Left kidney (tissue), 2 donors: ENCODE measurements around the gene NFKB1. TPM values are rescaled to one million over a fixed set of nuclear protein-coding genes. Genes with fewer than 3 reads are reported as not detected.
A peak's percentile ranks its signal among the peaks of the same experiment; 100 is the strongest.

ENCODE experiments used
- DNase-seq: peaks from one replicate; pipeline ENCODE4 v3.0.0-alpha.2; 2013
- polyA plus RNA-seq: library from polyadenylated mRNA; unstranded; fragments of 120-200 nt; gene quantifications from one replicate; pipeline ENCODE4 v1.2.1, GENCODE V29; 2013; ENCODE audit not compliant: insufficient read length

Gene NFKB1
- polyA plus RNA-seq, 1 donor, result 25.4 TPM

DNA sequence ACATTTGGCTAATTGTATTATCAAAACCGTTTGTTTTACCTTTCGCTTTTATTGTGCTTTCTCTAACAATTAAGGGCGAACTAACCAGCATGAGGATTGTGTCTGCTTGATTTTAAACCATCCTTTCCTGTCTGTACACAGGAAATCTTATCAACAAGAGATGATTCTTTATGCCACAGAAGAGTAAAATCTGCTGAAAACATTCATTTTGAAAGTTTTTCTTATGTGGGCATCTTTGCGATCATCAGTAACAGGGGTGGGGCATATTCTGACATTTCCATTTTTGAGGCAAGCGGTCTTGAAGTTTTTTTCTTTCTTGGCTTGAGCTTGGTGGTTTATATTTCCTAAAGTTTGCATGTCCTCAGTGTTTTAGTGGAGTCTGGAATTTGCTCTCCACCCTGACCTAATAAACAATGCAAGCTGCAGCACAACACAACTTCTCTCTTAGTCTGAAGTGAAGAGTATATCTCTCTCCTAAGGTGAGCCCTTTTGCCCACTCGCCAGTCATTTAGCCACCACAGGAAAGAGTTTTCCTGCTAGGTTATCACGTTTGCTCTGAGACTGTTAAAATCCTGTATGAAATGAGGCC, 26.6 kb downstream of the NFKB1 start:
- DNase-seq, result no peak

DNA sequence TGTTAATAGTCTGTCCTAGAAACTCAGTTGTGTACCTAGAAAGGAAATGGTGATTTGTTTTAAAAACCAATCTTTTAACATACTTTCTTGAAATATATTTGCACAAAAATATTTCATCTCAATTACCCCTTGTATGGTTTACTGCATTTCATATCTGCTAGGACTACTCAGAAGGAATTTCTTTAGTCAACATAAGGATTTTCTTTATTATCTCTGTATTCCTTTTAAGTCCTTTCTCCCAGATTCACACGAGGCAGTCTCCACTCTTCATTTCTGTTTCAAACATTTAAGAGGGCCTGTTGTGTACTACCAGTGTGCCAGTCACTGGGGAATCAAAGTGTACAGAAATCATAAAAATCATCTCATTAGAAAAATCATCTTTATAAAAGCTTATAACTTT, 28.8 kb downstream of the NFKB1 start:
- no peak for DNase-seq

DNA sequence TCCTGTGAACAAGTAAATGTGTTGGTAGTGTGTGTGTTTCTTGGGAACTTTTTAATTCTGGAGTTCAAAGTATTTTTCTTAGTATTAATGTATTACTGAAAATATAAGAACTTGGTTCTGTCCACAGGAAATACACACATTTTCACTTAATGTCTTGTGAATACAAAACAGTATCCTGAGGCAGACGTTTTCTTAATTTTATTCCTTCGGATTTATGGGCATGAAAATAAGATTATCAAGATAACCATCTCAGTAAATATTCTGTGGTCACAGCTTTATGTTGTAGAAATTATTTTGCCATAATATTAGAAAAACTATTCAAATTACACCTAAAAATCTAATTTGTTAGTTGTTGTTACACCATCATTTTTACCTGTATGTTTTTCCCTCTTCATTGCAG, 29.8 kb downstream of the NFKB1 start:
- DNase-seq, result no peak

DNA sequence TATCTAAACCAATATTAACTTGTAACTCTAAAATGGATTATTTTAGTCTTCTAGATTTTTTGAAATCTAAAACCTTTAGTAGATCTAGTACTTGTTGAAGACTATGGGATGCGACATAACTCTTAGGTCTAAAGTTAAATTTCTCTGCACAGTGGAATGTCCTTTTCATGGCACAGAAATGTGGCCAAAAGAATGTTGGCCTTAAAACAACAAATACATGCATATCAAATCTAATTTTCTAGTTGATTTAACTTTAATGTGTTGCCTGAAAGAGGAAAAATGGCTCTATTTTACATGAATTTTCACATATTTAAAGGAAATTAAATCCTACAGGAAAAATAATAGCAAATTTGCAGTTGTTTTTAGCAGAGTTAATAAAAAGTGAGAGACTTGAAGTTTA, 30.3 kb downstream of the NFKB1 start:
- no peak for DNase-seq

DNA sequence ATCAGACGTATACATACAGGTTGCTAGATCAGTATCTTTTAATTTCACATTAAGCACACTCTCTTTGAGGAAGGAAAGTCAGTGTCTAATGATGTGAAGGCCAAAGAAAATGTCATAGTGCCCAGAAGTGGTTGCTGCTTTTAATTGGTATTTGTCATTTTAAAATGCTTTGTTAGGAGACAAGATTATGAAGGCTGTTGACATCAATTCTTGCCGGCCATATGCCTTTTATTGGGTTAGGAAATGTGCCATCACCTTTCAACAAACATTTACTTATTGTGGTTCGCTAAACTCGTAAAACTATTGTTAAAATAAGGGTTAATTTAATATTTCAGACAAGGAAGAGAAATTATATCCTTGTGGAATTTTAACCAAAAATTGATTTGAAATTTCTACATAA, 32.2 kb downstream of the NFKB1 start:
- DNase-seq, result no peak

DNA sequence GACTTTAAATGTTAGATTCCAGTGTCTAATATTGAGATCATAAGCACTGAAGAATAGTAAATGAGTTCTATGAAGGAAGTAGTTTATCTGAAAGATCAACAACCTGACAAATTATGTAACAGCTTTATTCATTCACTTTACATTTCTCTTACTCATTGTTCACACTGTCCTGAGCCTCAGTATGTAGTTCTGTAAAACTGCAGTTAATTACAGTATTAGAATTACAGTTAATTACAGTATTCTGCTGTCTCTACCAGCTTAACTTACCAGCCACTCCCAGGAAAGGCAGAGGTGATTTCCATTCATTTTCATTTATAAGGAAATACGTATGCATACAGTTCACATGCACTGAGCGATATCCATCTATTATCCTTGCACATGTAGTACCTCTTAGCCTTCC, 32.7 kb downstream of the NFKB1 start:
- DNase-seq, result no peak

DNA sequence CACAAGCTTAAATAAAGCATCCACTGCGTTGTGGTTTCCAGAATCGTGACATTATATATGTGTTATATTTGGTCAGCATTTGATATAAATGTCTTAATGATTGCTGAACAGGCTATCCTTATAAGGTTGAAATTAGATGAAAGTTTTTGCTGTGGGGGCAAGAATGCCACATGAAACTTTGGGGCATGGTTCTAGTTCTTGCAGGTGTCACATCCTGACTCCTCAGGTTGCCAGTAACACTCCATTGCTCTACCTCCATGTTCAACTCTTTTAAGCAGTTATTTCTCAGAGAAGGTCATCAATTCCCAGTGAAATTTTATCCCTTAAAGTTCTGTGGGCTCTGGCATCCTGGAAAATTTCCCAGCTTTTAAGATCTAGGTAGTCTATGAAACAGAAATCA, 33.7 kb downstream of the NFKB1 start:
- no peak for DNase-seq

DNA sequence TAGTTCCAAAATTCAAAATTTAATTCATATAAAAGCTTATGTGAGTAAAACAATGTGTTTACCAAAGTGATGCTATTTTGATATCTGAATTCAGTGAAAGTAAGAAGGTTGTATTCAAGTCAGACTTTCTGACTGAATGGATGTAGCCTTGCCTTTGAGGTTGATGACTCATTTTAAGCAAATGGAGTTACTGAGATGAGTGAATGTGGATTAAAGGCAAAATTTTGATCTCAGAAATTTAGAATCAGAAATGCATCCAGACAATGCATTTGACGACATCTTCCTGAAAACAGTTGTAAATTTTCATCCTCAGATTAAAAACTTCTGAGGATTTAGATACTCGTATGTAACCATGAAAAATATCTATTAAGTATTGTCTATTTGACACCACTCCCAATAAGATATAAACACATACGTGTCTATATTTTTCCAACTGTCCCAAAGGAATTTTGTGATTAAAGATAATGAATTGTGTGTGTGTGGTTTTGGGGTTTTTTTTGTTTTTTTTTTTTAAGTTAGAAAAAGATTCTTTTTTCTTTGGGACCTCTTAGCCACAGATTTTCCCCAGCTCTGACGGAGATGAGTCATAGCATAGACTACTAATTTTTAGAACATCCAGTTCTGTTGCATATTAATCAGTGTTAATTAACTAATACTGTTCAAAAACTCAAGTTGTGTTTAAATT, 34.4 kb downstream of the NFKB1 start:
- DNase-seq, result no peak

DNA sequence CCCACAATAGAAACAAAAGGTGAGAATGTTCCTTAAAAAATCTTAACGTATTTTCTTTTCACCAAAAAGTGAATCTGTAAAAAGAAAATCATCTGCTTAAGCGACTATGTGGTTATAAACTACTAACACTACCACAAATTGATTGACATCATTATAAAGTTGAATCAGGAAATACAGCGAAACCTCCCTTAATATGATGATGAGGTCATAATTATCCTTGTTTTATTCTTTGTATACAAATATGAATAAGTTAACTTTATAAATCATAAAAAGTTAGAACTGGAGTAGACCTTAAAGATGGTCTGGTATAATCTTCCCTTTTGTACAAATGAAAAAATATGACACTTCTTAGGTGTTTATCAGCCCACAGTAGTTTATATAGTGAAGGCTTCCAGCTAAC, 35.6 kb downstream of the NFKB1 start:
- DNase-seq, result no peak

DNA sequence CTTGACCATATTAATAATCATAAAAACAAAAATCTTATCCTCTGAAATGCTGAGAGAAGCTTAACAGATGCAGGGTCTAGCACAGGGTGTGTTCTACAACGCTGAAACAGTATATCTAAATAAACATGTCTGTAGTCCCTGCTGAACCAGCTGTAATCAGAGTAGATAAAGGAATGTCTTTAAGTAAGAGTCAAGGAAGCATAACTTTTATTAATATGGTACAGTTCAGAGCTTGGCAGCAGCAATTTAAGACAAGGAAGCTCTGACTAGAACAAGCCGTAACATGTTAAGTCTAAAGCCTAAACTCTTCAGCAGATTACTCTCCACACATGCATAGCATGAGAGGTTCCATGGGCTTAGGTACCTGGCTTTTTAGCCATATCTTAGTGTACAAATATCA, 36.1 kb downstream of the NFKB1 start:
- no peak for DNase-seq

DNA sequence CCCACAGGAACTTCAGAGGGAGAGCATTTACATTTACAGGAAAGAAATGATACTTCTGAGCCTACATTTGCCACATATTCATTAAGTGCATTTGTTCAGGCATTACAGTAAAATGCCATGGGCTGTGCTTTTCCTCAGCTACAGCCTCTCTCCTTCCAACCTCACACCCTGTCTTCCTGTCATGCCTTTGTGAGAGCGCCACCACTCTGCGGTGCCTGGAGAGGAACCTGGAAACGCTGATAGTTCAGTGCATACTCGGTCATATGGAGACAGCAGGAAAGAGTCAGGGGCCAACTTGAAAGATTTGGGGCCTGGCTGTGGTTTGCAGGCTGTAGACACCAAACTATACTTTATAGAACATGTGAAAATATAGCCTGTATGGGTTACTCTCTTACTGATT, 40.5 kb downstream of the NFKB1 start:
- no peak for DNase-seq

DNA sequence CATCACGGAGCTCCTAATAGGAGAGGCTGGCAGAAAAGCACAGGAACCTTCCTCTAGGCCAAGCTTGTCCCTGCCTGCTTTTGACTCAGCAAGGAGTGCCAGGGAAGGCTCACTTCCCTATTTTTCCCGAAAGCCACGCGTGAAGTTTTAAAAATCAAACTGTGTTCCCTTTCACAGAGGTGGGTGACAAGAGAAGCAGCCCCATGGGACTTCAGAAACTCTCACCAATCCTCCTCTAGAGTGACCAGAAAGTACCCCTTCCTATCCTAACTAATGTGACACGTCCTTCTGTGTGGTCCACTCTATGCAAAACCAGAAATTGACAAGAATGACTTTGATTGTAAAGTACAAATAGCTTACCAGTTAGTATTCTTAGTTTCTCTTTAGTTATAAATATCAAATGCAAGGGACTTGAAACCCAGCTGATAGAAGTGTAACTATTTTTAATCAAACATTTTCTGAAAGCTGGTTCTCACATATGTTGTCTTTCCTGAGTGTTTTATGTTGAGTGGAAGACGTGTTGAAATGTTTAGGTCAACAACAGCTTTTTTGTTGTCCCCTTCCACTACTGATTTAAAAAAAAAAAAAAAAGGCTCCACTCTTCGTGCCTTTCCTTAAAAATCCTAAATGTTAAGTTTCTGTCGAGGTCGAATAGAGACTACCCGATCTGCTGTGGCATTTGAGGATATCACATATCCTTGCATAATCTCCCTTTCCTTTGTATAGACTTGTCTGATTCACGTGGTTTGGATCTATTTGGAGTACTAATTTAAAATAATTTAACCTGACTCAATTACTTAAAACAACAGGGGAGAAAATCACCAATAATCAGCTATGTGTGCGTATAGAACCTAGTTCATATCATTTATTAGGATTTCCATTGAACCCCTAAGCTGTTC, 42.1 kb downstream of the NFKB1 start:
- no peak for DNase-seq

DNA sequence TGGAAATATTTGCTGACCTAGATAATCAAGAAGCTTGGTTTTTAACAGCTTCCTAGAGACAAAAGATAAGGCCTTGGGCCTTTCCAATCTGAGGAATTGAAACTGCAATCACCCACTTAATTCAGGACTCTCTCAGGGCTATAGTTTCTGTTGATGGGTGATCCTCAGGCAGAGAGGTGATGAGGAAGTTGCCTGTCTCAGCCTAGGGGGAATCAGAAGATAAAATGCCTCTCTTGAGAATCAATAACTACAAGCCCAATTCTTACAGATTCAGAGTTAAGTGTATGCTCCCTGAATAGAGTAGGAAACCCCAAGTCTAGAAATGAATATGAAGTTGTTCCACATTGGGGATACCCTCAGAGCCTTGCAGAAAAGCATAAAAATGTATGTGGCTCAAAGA, 45.5 kb downstream of the NFKB1 start:
- DNase-seq, result no peak

DNA sequence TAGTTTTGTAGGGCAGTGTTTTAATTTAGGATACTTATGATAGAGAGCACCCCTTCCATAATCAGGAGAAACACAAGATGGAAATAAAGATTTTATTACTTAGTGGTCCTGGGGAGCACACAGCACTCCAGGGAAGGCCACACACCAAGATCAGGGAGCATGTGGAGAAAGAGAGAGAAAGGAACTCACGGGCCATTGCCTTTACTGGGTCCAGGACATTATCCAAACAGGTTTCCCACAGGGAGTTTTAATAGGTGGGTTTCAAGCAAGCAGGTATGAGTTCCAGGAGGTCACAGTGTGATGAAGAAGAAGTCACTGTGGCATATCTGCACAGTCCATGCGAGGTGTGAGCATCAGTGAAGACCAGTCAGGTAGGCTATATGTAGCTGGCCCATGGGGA, 46.8 kb downstream of the NFKB1 start:
- DNase-seq, result no peak

DNA sequence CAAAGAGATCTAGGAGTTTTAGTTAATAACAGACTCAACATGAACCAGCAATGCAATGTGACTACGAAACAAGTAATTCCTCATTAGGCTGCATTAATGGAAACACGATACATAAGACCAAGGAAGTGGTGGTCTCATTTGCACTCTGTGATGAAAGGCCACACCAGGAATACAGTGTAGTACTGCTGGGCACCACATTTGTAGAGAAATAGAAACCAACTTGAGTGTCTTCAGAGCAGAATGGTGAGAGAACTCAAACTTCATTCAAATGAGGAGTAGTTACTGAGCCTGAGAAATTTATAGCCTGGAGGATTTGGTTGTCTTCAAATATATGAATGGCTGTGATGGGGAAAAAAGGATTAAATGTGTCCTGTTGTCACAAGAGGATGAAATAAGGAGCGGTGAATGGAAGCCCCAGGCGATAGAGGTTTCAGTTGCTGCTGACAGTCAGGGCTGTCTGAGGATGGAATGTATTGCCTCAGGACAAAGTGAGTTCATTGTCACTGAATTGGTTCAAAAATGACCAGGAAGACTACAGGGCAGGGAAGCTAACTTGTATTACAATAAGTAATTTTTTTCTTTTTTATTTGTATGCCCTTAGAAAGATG, 50.9 kb downstream of the NFKB1 start:
- DNase-seq, result no peak

DNA sequence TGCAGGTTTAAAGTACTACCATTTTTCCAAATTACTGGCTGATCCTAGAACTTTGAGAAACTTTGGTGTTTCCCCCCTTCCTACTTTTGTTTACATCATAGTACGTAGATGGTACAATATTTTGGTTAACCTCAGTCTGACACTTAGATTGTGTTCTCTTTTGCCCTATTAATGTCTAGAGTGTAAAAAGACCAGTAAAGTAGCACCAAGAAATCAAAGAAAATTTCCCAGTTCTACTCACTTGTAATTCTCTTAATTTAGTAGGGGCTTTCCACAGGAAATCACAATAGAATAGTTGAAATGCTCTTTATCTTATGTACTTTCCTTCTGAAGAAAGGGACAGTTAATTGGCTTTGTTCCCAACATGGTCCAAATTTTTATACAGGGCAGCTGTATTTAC, 51.6 kb downstream of the NFKB1 start:
- DNase-seq, result peak; percentile 6

DNA sequence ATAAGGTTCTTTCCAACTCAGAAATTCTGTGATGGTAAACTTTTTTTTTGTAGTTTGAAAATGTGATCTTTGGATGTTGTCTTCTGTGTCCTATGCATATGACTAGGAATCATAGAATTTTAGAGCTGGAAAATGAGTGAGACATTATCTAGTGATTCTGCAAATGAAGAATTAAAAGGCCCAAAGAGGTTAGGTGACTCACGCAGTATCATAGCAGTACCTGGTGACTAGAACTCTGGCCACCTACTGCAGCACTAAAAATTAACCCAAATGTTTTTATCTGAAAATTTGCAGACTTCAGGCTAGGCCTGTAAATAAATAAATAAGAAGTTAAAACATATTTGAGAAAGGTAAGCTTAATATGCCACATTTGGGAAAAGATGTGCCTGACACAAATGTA, 52.8 kb downstream of the NFKB1 start:
- no peak for DNase-seq

DNA sequence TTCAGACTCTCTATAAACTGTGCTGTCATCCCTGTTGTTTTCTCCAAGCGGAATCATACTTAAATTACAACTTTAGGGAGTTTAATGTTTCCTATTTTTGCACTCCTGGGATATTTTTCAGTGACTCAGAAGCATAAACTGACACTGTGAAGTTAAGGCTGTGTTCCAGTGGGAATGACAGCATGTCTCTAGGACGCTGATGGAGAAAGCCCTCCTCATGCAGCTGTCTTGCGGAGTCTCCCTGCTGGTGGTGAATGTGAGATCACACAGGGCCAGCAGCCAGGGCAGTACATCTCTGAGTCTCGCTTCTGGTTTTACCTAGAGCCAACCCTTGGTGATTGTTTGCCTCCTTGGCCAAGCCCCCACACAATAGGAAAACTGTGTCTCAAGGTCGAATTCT, 53.3 kb downstream of the NFKB1 start:
- DNase-seq, result no peak

DNA sequence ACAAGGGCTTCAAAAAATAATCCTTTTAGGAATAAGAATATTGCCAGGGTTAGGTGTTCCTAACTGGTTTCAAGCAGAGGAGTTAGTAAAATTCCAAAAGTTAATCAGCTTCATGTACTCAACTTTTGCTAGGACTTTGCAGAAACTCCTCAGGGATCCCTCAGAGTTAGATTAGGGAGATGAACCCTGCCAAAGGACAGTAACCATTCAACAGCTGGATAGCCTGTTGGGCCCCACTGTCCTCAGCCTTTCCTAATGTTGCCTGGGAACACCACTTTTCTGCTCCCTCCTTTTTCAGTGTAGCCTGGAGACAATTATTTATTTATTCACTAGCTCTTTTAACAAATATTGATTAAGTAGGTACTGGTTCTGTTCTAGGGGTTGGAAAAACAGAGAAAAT, 53.8 kb downstream of the NFKB1 start:
- DNase-seq, result no peak

DNA sequence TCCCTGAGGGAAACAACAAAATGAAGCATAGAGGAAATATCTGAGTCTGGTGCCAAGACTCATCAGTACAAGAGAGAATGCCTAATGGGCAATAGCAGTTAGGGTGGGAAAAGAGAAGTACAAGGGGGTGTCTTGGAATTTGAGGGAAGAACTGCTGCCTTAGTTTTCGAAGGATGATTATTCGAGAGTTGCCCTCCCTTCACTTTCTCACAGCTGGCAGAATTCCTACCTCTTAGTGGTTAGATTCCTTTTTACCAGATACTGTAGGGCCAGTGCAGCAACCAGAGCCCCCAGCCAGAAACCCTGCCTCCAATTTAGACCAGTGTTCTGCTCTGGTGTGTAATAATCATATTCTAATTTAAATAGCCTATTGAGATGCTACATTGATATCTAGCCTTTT, 56.5 kb downstream of the NFKB1 start:
- no peak for DNase-seq

DNA sequence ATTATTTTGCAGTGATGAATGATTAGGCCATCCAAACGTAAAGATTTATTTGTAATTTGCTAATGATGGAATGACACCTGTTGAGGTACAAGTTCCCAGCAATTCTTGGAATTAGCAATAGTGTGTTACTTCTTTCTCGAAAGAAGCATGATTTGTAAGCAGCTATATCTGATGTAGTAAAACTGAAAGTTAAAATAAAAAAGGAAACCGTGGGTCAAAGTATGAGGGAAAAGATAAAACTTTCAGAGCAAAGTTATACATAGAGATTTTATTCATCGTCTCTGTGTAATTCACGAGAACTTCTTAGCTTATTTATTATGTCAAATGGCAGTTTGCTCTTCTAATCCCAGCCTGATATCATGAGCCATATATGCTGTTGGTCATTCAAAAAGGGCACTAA, 59.0 kb downstream of the NFKB1 start:
- no peak for DNase-seq

DNA sequence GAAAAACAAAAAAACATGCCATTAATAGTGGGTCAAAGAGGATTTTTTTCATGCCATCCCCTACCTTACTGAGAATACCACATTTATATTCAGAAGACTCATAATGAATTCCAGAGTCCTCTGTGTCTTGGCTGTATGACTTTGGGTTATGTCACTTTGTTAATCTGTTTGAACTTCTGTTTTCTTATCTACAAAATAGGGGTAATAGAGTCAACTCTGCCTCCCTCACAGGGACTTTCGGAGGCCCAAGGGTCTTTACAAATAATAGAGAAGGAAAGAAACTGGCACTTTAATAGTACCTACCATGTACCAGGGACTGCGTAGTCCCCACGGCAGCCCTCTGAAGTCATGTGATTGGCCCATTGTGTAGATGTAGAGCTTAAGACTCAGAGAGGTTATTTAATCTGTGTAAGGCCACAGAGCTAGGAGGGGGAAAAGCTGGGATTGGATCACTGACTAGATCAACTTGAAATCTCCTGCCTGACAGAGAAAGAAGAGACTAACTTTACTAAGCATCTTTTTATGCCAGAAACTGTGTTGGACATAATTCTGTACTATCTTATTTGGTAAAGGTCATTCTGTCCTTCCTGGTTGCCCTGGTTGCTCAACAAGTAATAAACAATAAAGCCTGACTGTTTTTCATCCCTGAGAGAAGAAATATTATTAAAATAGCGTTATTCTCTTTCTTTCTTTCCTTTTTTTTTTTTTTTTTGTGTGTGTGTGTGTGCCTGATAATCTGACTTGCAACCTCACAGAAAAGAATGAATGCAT, 59.6 kb downstream of the NFKB1 start:
- no peak for DNase-seq
